GM12872 (cell line): ENCODE data around the gene RABL2B.

Source experiments
- CTCF ChIP-seq: IDR thresholded peaks from 3 replicates; pipeline ENCODE4 v1.5.1; 2011; ENCODE audit warnings: low read depth, mild to moderate bottlenecking, low read length, moderate library complexity; ENCODE audit not compliant: insufficient read depth

Gene RABL2B

GRCh38 chr22:50735739-50736030 lies 47.8 kb downstream of the RABL2B start:
- TF ChIP-seq CTCF = no peak

GRCh38 chr22:50734986-50735738 lies 48.3 kb downstream of the RABL2B start:
- TF ChIP-seq CTCF = no peak

GRCh38 chr22:50734343-50734771 lies 49.1 kb downstream of the RABL2B start:
- no peak for TF ChIP-seq CTCF

GRCh38 chr22:50733521-50734342 lies 49.7 kb downstream of the RABL2B start:
- no peak for TF ChIP-seq CTCF

- TF ChIP-seq CTCF = no peak
Measured at GRCh38 chr22:50732681-50733080, 50.8 kb downstream of the RABL2B start.

GRCh38 chr22:50731811-50732624 lies 51.4 kb downstream of the RABL2B start:
- TF ChIP-seq CTCF = peak; percentile 83
